GM12878 (cell line): ENCODE measurements around the gene ZSWIM7. TPM values are rescaled to one million over a fixed set of nuclear protein-coding genes. Genes with fewer than 3 reads are reported as not detected.
A peak's percentile ranks its signal among the peaks of the same experiment; 100 is the strongest.

Experiments used
- ATAC-seq: fragments of 200-7000 bp; cut with Tn5 transposase; 3 replicates; pipeline ENCODE4 v1.9.1; 2020; ENCODE audit warnings: mild to moderate bottlenecking, moderate library complexity
- BruUV-seq: library from RNA; stranded (reverse); fragments of 400-500 nt; replicated peaks from 2 replicates; lab custom pipeline; 2021; lab: Mats Ljungman, UMichigan
- CTCF ChIA-PET: fragments of 300-600 bp; sonication (Branson Sonifier 250); formaldehyde crosslinking; extraction: SDS; loops from one replicate; lab custom pipeline; 2021; ENCODE audit warnings: inconsistent platforms; lab: Yijun Ruan, JAX
- POLR2A ChIA-PET: fragments of 350-600 bp; formaldehyde crosslinking; extraction: SDS; loops from one replicate; lab custom pipeline; 2021; ENCODE audit warnings: inconsistent platforms; lab: Charles Lee
- RAD21 ChIA-PET: fragments of 300-600 bp; sonication (Branson Sonifier 250); formaldehyde crosslinking; loops from one replicate; lab custom pipeline; 2023; ENCODE audit warnings: antibody characterized with exemption; ENCODE audit not compliant: unreplicated experiment; lab: Charles Lee
- SMC1A ChIA-PET: fragments of 300-600 bp; sonication (Branson Sonifier 250); formaldehyde crosslinking; loops from one replicate; lab custom pipeline; 2023; ENCODE audit not compliant: unreplicated experiment, uncharacterized antibody; lab: Charles Lee
- DNase-seq: peaks from one replicate; pipeline ENCODE4 v3.0.0-alpha.2; 2011; ENCODE audit warnings: low read depth, low spot score
- FAIRE-seq: peaks from 3 replicates; lab custom pipeline; 2011; peaks lifted over from hg19 to GRCh38; lab: Jason Lieb, UNC
- H2AFZ ChIP-seq: 2 replicates; pipeline ENCODE4 v1.6.0; 2011; ENCODE audit warnings: low read depth, low read length, control low read depth; ENCODE audit not compliant: control insufficient read depth
- H3K27ac ChIP-seq: 2 replicates; pipeline ENCODE4 v1.5.1; 2011; ENCODE audit warnings: control low read depth; ENCODE audit not compliant: control insufficient read depth, insufficient read depth
- H3K27me3 ChIP-seq, 2 experiments: replicated peaks in 1 of 2; 2 replicates each; pipeline versions ENCODE4 v1.6.0 to v1.6.1; 2011; ENCODE audit warnings: low read length in 1 of 2; ENCODE audit not compliant: control insufficient read depth in 2 of 2, insufficient read depth in 2 of 2
- H3K36me3 ChIP-seq, 2 experiments: 2 replicates each; pipeline ENCODE4 v1.5.1; 2011; ENCODE audit warnings: low read length in 1 of 2; ENCODE audit not compliant: control insufficient read depth in 2 of 2, insufficient read depth in 2 of 2
- H3K4me1 ChIP-seq: 2 replicates; pipeline ENCODE4 v1.6.1; 2011; ENCODE audit warnings: mild to moderate bottlenecking, low read length, moderate library complexity, mixed read lengths; ENCODE audit not compliant: control insufficient read depth, insufficient read depth
- H3K4me2 ChIP-seq: 2 replicates; pipeline ENCODE4 v1.6.0; 2011; ENCODE audit warnings: control low read depth; ENCODE audit not compliant: control insufficient read depth, insufficient read depth
- H3K4me3 ChIP-seq: fragments of 200-600 bp; sonication (generic); 2 replicates; pipeline ENCODE4 v1.5.1; 2016
- H3K79me2 ChIP-seq: 2 replicates; pipeline ENCODE4 v1.6.0; 2011; ENCODE audit warnings: low read length; ENCODE audit not compliant: control insufficient read depth, insufficient read depth
- H3K9ac ChIP-seq: 2 replicates; pipeline ENCODE4 v1.8.0; 2011; ENCODE audit warnings: low read length, control low read depth, mixed read lengths; ENCODE audit not compliant: control insufficient read depth, insufficient read depth
- H3K9me3 ChIP-seq: replicated peaks from 3 replicates; pipeline ENCODE4 v1.5.1; 2011; ENCODE audit warnings: mild to moderate bottlenecking, low read length; ENCODE audit not compliant: control insufficient read depth, insufficient read depth
- H4K20me1 ChIP-seq: 2 replicates; pipeline ENCODE4 v1.6.0; 2011; ENCODE audit not compliant: control insufficient read depth, insufficient read depth
- BCL11A ChIP-seq: IDR thresholded peaks from 2 replicates; pipeline ENCODE4 v1.6.1; 2011; ENCODE audit warnings: low read depth, low read length
- MXI1 ChIP-seq: fragments of 150-350 bp; IDR thresholded peaks from 2 replicates; pipeline ENCODE4 v1.6.1; 2011; ENCODE audit warnings: low read depth, mild to moderate bottlenecking, inconsistent platforms, low read length, improper control_type of control experiment
- RAD21 ChIP-seq: IDR thresholded peaks from 2 replicates; pipeline ENCODE4 v1.6.1; 2011; ENCODE audit warnings: mild to moderate bottlenecking, low read depth, low read length, moderate library complexity; ENCODE audit not compliant: insufficient read depth
- TCF3 ChIP-seq: IDR thresholded peaks from 2 replicates; pipeline ENCODE4 v1.6.1; 2012; ENCODE audit warnings: low read depth, mild to moderate bottlenecking, low read length, borderline replicate concordance; ENCODE audit not compliant: insufficient read depth
- ZNF274 ChIP-seq: IDR thresholded peaks from one replicate; pipeline ENCODE4 v1.8.0; 2011; ENCODE audit not compliant: insufficient read length, insufficient read depth
- WGBS: methylation state at CpG from one replicate; pipeline ENCODE4 v1.1.6; 2016; ENCODE audit warnings: low lambda C conversion rate; ENCODE audit not compliant: insufficient replicate concordance, insufficient coverage; ENCODE audit errors: missing lambda C conversion rate; 5-methylcytosine and 5-hydroxymethylcytosine counted together
- in situ Hi-C: fragments of 300-500 bp; cut with MboI; formaldehyde crosslinking; loops from 9 replicates; pipeline ENCODE4 v1.14.3; 2018; ENCODE audit warnings: mixed read lengths
- intact Hi-C: fragments of 100-400 bp; cut with micrococcal nuclease; formaldehyde crosslinking; loops from one replicate; pipeline ENCODE4 v1.14.2; 2022; ENCODE audit not compliant: unreplicated experiment
- polyA plus RNA-seq, 11 experiments: library from polyadenylated mRNA; depleted of rRNA in 4 of 11; unstranded in 6 of 11; stranded (reverse) in 5 of 11; fragments of >200 nt; fragmentation: Nextera tagmentation in 4 of 11; fragmentation: Illumina TruSeq in 1 of 11; extraction: Ambion mirVana in 4 of 11; extraction: Trizol in 1 of 11; gene quantifications; 1 replicate in 1 of 11; 2 replicates in 10 of 11; pipeline versions ENCODE4 v1.2.1 to v1.2.3, GENCODE V29; 2011 to 2016; ENCODE audit warnings: inconsistent platforms in 2 of 11, missing spikeins in 2 of 11, low read depth in 1 of 11
- total RNA-seq, 4 experiments: library from RNA; depleted of rRNA in 3 of 4; stranded (reverse); fragments of >200 nt in 3 of 4; fragmentation: Illumina TruSeq in 1 of 4; extraction: Trizol in 1 of 4; gene quantifications; 2 replicates each; pipeline versions ENCODE4 v1.2.1 to v1.2.3, GENCODE V29; 2013 to 2021
- TF ChIP-seq, protein P1 (sequence below): IDR thresholded peaks from 2 replicates; pipeline ENCODE4 v1.6.1; 2011; ENCODE audit warnings: borderline replicate concordance, low read depth, mild to moderate bottlenecking, moderate library complexity, low read length; ENCODE audit not compliant: insufficient read depth, poor library complexity, severe bottlenecking
- TF ChIP-seq, protein P2 (sequence below): IDR thresholded peaks from 2 replicates; pipeline ENCODE4 v1.6.1; 2011; ENCODE audit warnings: mild to moderate bottlenecking, low read depth, low read length, moderate library complexity; ENCODE audit not compliant: insufficient replicate concordance
- TF ChIP-seq, protein P3 (sequence below): fragments of 450-650 bp; IDR thresholded peaks from 2 replicates; pipeline ENCODE4 v1.6.1; 2016; ENCODE audit warnings: mild to moderate bottlenecking

The ZSWIM7 gene
- total and polyA plus RNA-seq, 10 of the 15 experiments (the other 5 are each of a cell fraction or from before 2014, with no cell fraction given) = 7.0 to 26.6 (median 9.9) TPM

GRCh38 chr17:15957608-15958307, 41.7 kb downstream of the ZSWIM7 start:
- intact Hi-C loops = no loop called here
- SMC1A ChIA-PET = interaction anchor here (1.2 to 1.7 kb wide), 4 partner anchors 16 to 27 kb away, joined by 3 to 6 read pairs (median 4); no protein-coding TSS in a partner anchor
- POLR2A ChIA-PET = no interaction called here

GRCh38 chr17:15957206-15957605, 42.3 kb downstream of the ZSWIM7 start:
- H3K36me3 ChIP-seq = no peaks in the 10 kb centered on the region
- POLR2A ChIA-PET = no interaction called here
- in situ Hi-C loops = no loop called here
- H4K20me1 ChIP-seq = no peaks in the 10 kb centered on the region
- H2AFZ ChIP-seq = no peak overlapping the region
- no peak overlapping the region for H3K4me2 ChIP-seq
- FAIRE-seq (no peak), DNase-seq (no peak), ATAC-seq (peak; percentile 20)
- BruUV-seq = no TSS peak
- no peaks in the 10 kb centered on the region for H3K9me3 ChIP-seq
- H3K4me1 ChIP-seq = peaks cover 16% of the 10 kb centered on the region
- no peak overlapping the region for H3K27ac ChIP-seq
- 27% methylated on average over 6 of the region's 6 CpGs for WGBS
- SMC1A ChIA-PET = no interaction called here
- no peak overlapping the region for H3K4me3 ChIP-seq
- TF ChIP-seq, protein P1, sequence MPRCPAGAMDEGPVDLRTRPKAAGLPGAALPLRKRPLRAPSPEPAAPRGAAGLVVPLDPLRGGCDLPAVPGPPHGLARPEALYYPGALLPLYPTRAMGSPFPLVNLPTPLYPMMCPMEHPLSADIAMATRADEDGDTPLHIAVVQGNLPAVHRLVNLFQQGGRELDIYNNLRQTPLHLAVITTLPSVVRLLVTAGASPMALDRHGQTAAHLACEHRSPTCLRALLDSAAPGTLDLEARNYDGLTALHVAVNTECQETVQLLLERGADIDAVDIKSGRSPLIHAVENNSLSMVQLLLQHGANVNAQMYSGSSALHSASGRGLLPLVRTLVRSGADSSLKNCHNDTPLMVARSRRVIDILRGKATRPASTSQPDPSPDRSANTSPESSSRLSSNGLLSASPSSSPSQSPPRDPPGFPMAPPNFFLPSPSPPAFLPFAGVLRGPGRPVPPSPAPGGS = peak; percentile 80
- TF ChIP-seq, protein P2, sequence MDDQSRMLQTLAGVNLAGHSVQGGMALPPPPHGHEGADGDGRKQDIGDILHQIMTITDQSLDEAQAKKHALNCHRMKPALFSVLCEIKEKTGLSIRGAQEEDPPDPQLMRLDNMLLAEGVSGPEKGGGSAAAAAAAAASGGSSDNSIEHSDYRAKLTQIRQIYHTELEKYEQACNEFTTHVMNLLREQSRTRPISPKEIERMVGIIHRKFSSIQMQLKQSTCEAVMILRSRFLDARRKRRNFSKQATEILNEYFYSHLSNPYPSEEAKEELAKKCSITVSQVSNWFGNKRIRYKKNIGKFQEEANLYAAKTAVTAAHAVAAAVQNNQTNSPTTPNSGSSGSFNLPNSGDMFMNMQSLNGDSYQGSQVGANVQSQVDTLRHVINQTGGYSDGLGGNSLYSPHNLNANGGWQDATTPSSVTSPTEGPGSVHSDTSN = peak; percentile 64
- TF ChIP-seq BCL11A (peak; percentile 22; the same call in 1 of the 2 replicates), RAD21 (no peak), ZNF274 (no peak), TCF3 (0 out of 2 replicates have a peak, but pooled peaks have one; percentile 25)
- TF ChIP-seq, protein P3, sequence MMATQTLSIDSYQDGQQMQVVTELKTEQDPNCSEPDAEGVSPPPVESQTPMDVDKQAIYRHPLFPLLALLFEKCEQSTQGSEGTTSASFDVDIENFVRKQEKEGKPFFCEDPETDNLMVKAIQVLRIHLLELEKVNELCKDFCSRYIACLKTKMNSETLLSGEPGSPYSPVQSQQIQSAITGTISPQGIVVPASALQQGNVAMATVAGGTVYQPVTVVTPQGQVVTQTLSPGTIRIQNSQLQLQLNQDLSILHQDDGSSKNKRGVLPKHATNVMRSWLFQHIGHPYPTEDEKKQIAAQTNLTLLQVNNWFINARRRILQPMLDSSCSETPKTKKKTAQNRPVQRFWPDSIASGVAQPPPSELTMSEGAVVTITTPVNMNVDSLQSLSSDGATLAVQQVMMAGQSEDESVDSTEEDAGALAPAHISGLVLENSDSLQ = peak; percentile 77
- intact Hi-C loops = no loop called here
- CTCF ChIA-PET = interaction anchor here (0.6 kb wide), 1 partner anchor 1184 kb away, joined by 3 read pairs; no protein-coding TSS in a partner anchor
- H3K79me2 ChIP-seq = no peaks in the 10 kb centered on the region
- RAD21 ChIA-PET = no interaction called here
- H3K9ac ChIP-seq = no peak overlapping the region
- H3K27me3 ChIP-seq = peaks cover 0 to 3% of the 10 kb centered on the region in 2 experiments; a peak in 2 of 4 replicates

More at GRCh38 chr17:15957608-15958307, 41.7 kb downstream of the ZSWIM7 start:
- no peak for ATAC-seq
- no peak overlapping the region for H3K4me3 ChIP-seq
- H3K4me1 ChIP-seq = peaks cover 16% of the 10 kb centered on the region
- DNase-seq = no peak
- ChIA-PET CTCF (interaction anchor here (0.6 to 0.9 kb wide), 2 partner anchors 16 to 1184 kb away, joined by 3 read pairs; no protein-coding TSS in a partner anchor), RAD21 (no interaction called here)
- peaks cover 0 to 3% of the 10 kb centered on the region in 2 experiments; a peak in 2 of 4 replicates for H3K27me3 ChIP-seq
- WGBS = 80% methylated on average over 18 of the region's 19 CpGs
- H3K36me3 ChIP-seq = no peaks in the 10 kb centered on the region
- H3K27ac ChIP-seq = no peak overlapping the region
- no peaks in the 10 kb centered on the region for H3K79me2 ChIP-seq
- H3K4me2 ChIP-seq = no peak overlapping the region
- no peak overlapping the region for H2AFZ ChIP-seq
- no peak for TF ChIP-seq MXI1
- no TSS peak for BruUV-seq
- no peak for FAIRE-seq
- H3K9me3 ChIP-seq = no peaks in the 10 kb centered on the region
- H4K20me1 ChIP-seq = no peaks in the 10 kb centered on the region
- H3K9ac ChIP-seq = no peak overlapping the region
- in situ Hi-C loops = no loop called here
